Prostate gland (tissue), 2 donors: ENCODE measurements around the gene ELK4. TPM values are rescaled to one million over a fixed set of nuclear protein-coding genes. Genes with fewer than 3 reads are reported as not detected.

ENCODE experiments used
- DNase-seq: peaks from one replicate; pipeline ENCODE4 v3.0.0-alpha.2; 2019; ENCODE audit warnings: low spot score
- H3K27ac ChIP-seq, 2 donors: fragments of 200-600 bp; sonication (generic); 2 replicates each; pipeline ENCODE4 v1.5.1; 2017 to 2019
- H3K27me3 ChIP-seq: fragments of 200-600 bp; sonication (generic); replicated peaks from 2 replicates; pipeline ENCODE4 v1.5.1; 2019; ENCODE audit not compliant: insufficient read depth
- H3K36me3 ChIP-seq, 2 donors: fragments of 200-600 bp; sonication (generic); 1 replicate in 1 of 2; 2 replicates in 1 of 2; pipeline versions ENCODE4 v1.5.1 to v1.8.1; 2017 to 2019
- H3K4me1 ChIP-seq: fragments of 200-600 bp; sonication (generic); replicated peaks from 2 replicates; pipeline ENCODE4 v1.5.1; 2019
- H3K4me3 ChIP-seq, 2 donors: fragments of 200-600 bp; sonication (generic); 2 replicates each; pipeline ENCODE4 v1.5.1; 2017 to 2019
- H3K9me3 ChIP-seq: fragments of 200-600 bp; sonication (generic); 2 replicates; pipeline ENCODE4 v1.5.1; 2017
- POLR2A ChIP-seq: fragments of 450-650 bp; IDR thresholded peaks from one replicate; pipeline ENCODE4 v1.6.1; 2016; ENCODE audit warnings: antibody characterized with exemption, mild to moderate bottlenecking
- POLR2AphosphoS5 ChIP-seq: sonication (generic); formaldehyde crosslinking; IDR thresholded peaks from one replicate; pipeline ENCODE4 v1.6.1; 2017; ENCODE audit warnings: antibody characterized with exemption
- WGBS: methylation state at CpG from one replicate; pipeline ENCODE4 v1.1.5; 2018; 5-methylcytosine and 5-hydroxymethylcytosine counted together
- intact Hi-C: fragments of 100-400 bp; cut with DNase I; formaldehyde crosslinking; loops from one replicate; pipeline ENCODE4 v1.14.2; 2022
- total RNA-seq, 2 donors: library from RNA; depleted of rRNA; stranded (reverse); fragments of >200 nt; gene quantifications; one replicate each; pipeline ENCODE4 v1.1.0, GENCODE V29; 2016
- TF ChIP-seq, protein P1 (sequence below), 4 experiments: fragments of 200-600 bp in 2 of 4; fragments of 450-650 bp in 2 of 4; sonication (generic) in 2 of 4; IDR thresholded peaks; 1 replicate in 3 of 4; 2 replicates in 1 of 4; pipeline ENCODE4 v1.5.1; 2016 to 2019; ENCODE audit warnings: antibody characterized with exemption in 4 of 4, mild to moderate bottlenecking in 2 of 4, moderate library complexity in 2 of 4

The ELK4 gene
- total RNA-seq, 2 donors from 2014 or later = 58.8 to 62.7 TPM

DNA sequence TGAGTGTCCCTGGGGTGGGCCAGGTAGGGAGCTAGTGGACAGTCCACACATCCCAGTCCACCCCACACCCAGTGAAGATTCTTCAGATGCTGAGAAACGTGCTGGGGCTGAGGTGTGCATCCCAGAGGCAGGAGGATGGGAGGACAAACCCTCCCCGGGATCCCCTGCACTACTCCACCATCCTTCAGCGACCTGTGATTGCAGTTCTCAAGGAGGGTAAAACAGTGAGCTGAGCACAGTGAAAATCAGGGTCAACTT, 51.0 kb downstream of the ELK4 start:
- Histone ChIP-seq H3K4me3 (no peak overlapping the region), H3K27me3 (no peaks in the 10 kb centered on the region), H3K9me3 (no peaks in the 10 kb centered on the region), H3K4me1 (no peaks in the 10 kb centered on the region), H3K36me3 (no peaks in the 10 kb centered on the region), H3K27ac (no peak overlapping the region)
- TF ChIP-seq, protein P1, sequence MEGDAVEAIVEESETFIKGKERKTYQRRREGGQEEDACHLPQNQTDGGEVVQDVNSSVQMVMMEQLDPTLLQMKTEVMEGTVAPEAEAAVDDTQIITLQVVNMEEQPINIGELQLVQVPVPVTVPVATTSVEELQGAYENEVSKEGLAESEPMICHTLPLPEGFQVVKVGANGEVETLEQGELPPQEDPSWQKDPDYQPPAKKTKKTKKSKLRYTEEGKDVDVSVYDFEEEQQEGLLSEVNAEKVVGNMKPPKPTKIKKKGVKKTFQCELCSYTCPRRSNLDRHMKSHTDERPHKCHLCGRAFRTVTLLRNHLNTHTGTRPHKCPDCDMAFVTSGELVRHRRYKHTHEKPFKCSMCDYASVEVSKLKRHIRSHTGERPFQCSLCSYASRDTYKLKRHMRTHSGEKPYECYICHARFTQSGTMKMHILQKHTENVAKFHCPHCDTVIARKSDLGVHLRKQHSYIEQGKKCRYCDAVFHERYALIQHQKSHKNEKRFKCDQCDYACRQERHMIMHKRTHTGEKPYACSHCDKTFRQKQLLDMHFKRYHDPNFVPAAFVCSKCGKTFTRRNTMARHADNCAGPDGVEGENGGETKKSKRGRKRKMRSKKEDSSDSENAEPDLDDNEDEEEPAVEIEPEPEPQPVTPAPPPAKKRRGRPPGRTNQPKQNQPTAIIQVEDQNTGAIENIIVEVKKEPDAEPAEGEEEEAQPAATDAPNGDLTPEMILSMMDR (IDR thresholded peaks at IDR 0.05) = no peak
- no peak for TF ChIP-seq POLR2A
- intact Hi-C loops = loop anchor here (5.0 kb wide), 1 partner anchor 49 kb away; no protein-coding TSS in a partner anchor
- no peak for DNase-seq
- 89% methylated on average over 3 of the region's 3 CpGs for WGBS

DNA sequence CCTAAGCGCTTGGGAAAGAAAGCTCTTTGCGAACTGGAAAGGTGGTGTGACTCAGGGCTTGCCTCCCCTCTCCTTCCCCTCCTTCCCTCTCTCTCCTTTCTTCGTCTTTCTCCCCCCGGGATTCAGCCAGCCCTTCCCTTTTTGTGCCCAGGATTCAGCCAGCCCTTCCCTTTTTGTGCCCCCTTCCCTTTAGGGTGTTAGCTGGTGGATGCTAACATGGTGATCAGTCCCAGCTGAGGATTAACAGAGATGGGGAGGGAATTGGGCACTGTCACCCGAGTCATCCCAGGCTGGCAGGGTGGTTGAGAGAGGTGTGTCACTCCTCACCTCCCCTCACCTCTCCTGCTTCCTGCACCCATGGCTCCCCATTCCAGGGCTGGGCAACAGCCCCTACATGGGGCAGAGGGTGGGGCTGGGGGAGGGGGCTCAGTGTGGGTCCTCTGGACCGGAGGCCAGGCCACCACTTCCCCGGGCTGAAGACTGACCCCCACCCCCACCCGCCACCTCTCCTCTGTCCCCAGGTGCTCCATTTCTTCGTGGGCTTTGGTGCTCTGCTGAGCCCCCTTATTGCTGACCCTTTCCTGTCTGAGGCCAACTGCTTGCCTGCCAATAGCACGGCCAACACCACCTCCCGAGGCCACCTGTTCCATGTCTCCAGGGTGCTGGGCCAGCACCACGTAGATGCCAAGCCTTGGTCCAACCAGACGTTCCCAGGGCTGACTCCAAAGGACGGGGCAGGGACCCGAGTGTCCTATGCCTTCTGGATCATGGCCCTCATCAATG, 51.5 kb downstream of the ELK4 start:
- Histone ChIP-seq H3K27me3 (no peaks in the 10 kb centered on the region), H3K9me3 (no peaks in the 10 kb centered on the region), H3K36me3 (no peaks in the 10 kb centered on the region), H3K4me1 (no peaks in the 10 kb centered on the region), H3K4me3 (no peak overlapping the region), H3K27ac (no peak overlapping the region)
- intact Hi-C loops = loop anchor here (5.0 kb wide), 1 partner anchor 48 kb away; no protein-coding TSS in a partner anchor
- TF ChIP-seq POLR2AphosphoS5 = no peak
- 78% methylated on average over 15 of the region's 15 CpGs for WGBS
- no peak for DNase-seq

DNA sequence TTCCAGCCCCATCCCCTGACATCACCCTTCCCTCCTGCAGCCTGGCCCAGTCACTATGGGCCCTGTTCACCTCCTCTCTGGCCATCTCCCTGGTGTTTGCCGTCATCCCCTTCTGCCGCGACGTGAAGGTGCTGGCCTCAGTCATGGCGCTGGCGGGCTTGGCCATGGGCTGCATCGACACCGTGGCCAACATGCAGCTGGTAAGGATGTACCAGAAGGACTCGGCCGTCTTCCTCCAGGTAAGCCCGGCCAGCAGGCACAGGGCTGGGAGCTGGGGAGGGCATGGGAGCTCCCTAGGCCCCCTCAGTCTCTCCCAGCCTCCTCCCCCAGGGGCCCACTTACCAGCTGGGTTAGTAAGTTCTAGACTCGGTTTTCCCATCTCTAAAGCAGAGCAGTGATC, 52.1 kb downstream of the ELK4 start:
- no peaks in the 10 kb centered on the region for H3K36me3 ChIP-seq
- H3K4me3 ChIP-seq = no peak overlapping the region
- no peak overlapping the region for H3K27ac ChIP-seq
- no peaks in the 10 kb centered on the region for H3K4me1 ChIP-seq
- intact Hi-C loops = loop anchor here (5.0 kb wide), 1 partner anchor 47 kb away; no protein-coding TSS in a partner anchor
- TF ChIP-seq POLR2AphosphoS5 (no peak), POLR2A (peak; percentile 3)
- no peaks in the 10 kb centered on the region for H3K27me3 ChIP-seq
- no peak for DNase-seq
- no peaks in the 10 kb centered on the region for H3K9me3 ChIP-seq
- 78% methylated on average over 12 of the region's 12 CpGs for WGBS

DNA sequence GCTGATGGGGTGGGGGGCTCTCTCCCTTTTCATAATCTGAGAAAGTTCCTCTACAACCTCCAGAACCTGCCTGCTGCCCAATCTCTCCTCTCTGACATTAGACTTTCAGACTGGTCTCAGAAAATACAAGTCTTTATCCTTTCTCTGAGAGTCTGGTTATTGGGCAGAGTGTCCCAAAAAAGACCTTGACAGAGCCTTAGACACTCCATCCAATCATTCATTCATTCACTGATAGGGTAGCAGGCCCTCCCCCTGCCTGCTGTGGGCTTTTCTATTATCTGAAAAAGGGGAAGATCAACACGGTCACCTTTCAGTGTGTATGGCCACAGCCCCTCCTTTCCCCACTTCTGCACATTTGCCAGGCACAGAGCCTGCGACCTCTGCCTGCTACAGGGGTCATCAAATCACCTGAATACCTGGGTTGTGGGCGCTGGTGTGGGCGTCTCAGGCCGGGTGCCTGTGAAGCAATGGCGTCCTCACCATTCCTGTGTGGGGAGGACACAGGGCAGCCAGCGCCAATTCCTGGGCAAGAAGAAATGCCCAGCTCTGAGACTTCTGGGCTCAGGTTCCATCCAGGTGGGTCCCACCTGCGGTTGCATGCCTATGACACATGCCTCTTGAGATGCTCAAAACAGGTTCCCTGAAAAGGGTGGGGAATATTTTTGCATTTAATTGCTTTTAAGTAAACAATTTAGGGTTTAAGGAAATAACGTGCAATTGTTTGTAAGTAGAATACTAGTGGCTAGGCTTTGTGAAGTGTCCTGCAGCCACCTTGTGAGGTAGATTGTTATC, 52.8 kb downstream of the ELK4 start:
- no peaks in the 10 kb centered on the region for H3K9me3 ChIP-seq
- intact Hi-C loops = no loop called here
- peak overlapping the region in 1 of 2 donors; percentile 19 for H3K27ac ChIP-seq
- TF ChIP-seq, protein P1 (IDR thresholded peaks at IDR 0.05) = no peak
- TF ChIP-seq POLR2AphosphoS5 (peak; percentile 58), POLR2A (peak; percentile 4)
- no peaks in the 10 kb centered on the region for H3K27me3 ChIP-seq
- no peaks in the 10 kb centered on the region for H3K4me1 ChIP-seq
- 59% methylated on average over 9 of the region's 9 CpGs for WGBS
- no peak for DNase-seq
- no peaks in the 10 kb centered on the region for H3K36me3 ChIP-seq
- H3K4me3 ChIP-seq = no peak overlapping the region

DNA sequence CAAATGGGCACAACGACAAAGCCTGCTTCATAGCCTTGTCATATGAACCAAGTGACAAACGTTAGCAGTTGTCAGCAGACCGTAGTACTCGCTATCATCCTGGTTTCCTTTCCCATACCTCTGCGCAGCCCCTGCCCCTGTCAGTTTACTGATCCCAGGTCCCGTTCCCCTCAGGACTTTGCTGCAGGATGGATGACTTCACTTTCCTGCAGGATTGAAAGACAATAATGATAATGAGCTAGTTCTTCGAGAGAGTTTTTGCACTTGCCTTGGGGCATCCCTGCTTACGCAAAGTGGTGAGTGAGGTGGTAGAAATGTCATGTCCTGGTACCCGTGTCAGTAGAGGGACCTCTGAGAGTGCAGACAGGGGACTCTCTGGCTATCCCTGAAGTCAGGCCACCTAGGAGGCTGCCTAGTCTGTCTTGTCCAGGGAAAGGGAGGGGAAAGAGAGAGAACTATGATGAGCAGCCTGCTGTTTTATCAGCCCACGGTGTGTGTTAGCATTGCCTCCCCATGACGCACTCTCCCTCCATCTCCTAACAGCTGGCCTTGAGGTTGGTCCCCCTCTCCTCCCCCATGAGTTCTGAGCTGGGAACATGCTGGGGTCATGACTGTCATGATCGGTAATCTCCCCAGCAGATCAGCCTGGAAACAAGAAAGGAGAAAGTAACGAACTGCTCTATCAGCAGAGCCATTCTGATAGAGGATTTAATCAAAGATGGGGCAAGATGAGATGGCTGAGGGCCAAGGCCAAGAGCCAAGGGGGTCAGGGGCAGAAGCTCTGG, 53.7 kb downstream of the ELK4 start:
- H3K27ac ChIP-seq = no peak overlapping the region
- intact Hi-C loops = no loop called here
- no peaks in the 10 kb centered on the region for H3K4me1 ChIP-seq
- H3K27me3 ChIP-seq = no peaks in the 10 kb centered on the region
- no peak for DNase-seq
- H3K4me3 ChIP-seq = no peak overlapping the region
- TF ChIP-seq, protein P1 (IDR thresholded peaks at IDR 0.05) = no peak
- TF ChIP-seq POLR2A (no peak), POLR2AphosphoS5 (no peak)
- no peaks in the 10 kb centered on the region for H3K9me3 ChIP-seq
- no peaks in the 10 kb centered on the region for H3K36me3 ChIP-seq
- WGBS = 67% methylated on average over 13 of the region's 13 CpGs
